GM21619 (cell line): Measurements from ENCODE around the gene PLIN1.

Experiments
- ATAC-seq: cut with Tn5 transposase; IDR thresholded peaks from one replicate; pipeline ENCODE4 v1.9.1; 2021; ENCODE audit not compliant: unreplicated experiment

PLIN1 gene

DNA sequence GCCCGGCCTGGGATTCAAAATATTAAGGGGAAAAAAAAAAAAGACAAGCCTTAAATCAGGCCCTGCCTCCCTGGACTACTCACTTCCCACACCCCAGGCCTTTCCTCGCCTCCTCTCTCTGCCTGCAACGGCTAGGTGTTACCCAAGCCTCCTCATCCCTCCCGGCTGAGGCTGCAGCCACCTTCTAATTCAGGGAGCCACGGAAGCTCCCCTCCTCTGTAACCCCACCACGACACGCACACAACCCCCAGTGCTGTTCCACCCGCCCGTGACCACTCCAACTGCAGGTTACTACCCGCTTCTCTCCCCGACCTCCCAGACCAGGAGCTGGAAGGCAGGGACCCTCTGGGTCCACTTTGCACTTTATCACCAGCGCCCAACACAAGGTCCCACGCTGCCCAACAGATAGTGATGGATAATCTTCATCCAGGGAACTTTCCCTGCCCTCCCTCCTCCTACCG lies 24.8 kb downstream of the PLIN1 start:
- no peak for ATAC-seq

DNA sequence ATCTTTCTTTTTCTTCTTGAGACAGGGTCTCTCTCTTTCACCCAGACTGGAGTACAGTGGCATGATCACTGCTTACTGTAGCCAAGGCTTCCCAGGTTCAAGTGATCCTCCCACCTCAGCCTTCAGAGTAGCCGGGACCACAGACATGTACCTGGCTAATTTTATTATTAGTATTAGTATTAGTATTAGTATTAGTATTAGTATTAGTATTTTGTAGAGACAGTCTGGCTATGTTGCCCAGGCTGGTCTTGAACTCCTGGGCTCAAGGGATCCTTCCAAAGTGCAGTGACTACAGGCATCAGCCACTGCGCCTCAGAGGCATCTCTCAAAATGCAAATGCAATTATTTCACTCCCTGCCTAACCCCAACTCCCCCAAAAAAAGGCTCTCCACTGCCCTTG lies 25.6 kb downstream of the PLIN1 start:
- no peak for ATAC-seq

DNA sequence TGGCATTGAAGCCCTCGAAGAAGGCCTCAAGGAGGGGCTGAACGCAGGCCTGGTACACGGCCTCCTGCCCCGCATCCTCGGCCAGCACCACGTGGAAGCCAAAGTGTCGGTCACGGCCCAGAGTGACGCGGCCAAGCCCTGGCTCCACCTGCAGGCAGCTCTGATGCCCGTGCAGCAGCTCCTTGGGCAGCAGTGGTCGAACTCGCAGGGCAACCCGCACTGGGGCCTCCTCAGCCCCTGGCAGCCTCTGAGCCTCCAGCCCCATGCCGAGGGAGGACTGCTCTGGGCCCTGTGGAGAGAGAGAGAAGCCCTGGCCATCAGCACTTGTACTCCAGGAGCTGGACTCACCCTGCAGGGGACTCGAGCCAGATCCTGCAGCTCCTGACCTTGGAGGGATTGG lies 26.5 kb downstream of the PLIN1 start:
- no peak for ATAC-seq

DNA sequence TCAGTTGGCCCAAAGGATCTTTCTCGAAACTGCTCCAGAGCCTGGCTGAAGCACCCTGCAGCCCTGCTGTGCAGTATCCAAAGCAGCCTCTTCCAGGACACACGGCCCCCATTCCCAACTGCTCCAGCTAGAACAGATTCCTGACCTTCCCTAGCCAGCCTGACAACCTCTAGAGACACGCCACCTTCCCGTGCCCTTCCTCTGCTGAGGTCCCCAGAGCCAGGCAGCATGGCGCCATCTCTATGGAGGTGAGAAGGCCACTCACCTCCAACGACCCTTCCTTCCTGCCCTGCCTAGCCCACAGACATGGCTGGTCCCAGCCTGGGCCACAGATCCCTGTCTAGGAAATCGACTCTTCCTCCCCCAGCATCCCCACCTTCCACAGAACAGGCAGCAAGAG lies 27.0 kb downstream of the PLIN1 start:
- ATAC-seq: no peak

DNA sequence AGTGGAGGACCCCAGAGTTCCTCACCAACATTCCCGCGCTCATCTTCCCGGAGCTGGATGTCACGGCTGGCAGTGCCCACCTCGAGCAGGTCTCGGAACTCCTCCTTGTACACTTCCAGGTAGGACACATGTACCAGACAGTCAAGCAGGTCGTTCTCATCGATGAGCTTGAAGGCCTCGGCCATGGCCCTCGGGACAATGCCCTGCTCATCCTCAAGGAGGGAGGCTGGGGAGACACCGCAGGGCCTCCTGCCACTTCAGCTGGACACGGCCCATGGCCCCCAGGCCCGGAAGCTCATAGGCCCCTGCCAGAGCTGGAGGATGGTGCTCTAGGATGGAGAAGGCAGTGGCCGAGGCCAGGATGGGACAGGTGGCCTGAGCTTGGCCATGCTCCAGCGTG lies 29.5 kb downstream of the PLIN1 start:
- no peak for ATAC-seq

DNA sequence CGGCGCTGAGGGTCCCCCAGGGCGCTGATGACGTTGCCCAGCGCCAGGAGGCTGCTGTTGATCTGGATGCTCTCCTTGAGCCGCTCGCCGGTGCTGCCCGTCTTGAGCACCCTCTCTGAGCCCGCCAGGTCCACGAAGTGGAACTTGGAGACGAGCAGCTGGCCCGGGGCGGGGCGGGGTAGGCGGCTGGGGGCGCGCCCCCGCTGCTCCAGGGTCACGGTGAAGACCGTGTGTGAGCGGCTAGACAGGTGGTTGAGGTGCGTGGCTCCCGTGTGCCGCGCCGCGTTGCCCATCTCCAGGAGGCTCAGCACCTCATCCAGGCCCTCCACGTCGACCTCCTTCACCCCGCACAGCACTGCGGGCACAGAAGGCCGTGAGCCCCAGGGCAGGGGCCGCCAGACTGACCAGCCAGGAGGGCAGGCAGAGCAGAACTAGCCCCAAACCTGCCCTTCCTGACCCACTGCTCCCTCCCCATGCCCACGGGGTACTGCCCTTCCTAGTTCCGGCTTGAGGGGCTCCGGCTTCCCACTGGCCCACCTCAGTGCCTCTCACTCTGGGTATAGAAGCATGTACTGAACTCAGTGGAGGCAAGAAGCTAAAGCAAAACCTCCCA lies 30.0 kb downstream of the PLIN1 start:
- no peak for ATAC-seq

DNA sequence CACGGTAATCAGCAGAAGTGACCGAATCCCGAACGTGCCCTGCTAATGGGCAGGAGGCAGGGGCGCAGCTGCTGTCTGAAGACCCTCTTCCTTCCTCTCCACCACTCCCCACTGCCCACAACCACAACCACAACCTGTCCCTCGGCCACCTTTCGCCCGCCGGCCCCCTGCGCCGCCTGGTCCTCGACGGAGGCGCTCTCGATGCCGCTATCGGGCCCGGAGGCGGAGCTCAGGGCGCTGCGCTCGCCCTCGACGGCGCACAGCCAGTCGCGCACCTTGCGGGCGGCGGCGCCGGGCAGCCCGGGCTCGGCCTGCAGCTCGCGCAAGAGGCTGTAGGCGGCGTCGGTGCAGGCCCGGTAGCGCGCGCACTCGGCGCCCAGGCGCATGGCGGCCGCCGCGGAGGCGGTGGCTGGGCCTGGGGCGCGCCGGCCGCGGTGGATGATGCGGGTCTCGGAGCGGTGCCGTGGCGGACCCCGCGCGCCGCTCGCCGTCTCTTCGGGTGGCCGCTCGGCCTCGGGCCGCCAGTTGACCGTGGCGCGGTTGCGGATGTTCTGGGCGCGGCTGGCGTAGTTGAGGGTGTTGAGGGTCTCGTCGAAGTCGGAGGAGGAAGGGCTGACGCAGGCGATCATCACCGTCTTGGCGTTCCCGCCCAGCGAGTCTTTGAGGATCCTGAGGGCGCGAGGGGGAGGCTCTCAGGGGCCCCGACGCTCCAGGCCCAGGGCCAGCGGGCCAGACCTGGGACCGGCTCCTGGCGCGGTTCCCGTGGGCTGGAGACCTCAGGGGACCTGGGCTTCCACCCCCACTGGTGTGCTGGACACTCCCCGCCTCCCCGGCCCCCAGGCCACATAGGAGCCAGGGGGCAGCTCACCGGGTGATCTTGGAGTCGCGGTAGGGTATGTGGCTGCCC lies 30.8 kb downstream of the PLIN1 start:
- ATAC-seq: no peak

DNA sequence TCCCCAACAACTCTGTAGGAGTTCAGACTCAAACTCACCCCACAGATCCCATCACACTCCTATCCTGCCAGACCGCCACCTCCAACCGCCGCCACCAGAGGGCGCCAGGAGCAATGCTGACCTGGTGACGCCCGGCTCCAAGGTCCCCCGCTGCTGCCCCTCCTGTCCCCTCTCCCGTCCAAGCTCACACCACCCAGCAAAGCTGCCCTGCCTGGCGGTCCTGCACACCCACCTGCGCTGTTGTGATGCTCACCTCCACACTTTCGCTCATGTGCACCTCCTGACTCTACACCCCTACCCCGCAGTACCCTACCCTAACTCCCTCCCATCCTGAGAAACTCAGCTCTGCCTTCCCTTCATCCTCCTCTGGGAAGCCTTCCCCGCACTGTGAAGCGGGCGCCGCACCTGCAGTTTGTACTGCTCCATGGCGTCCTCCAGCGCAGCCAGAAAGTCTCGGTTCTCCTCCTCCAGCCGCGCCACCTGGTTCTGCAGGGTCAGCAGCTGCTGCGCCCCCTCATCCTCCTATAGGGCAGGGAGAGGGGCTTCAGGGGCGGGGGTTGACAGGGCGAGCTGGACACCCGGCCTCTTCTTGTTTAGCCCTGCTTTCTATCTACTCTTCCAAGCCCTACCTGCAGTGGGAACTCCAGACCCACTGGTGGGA lies 31.8 kb downstream of the PLIN1 start:
- ATAC-seq: peak; percentile 61

DNA sequence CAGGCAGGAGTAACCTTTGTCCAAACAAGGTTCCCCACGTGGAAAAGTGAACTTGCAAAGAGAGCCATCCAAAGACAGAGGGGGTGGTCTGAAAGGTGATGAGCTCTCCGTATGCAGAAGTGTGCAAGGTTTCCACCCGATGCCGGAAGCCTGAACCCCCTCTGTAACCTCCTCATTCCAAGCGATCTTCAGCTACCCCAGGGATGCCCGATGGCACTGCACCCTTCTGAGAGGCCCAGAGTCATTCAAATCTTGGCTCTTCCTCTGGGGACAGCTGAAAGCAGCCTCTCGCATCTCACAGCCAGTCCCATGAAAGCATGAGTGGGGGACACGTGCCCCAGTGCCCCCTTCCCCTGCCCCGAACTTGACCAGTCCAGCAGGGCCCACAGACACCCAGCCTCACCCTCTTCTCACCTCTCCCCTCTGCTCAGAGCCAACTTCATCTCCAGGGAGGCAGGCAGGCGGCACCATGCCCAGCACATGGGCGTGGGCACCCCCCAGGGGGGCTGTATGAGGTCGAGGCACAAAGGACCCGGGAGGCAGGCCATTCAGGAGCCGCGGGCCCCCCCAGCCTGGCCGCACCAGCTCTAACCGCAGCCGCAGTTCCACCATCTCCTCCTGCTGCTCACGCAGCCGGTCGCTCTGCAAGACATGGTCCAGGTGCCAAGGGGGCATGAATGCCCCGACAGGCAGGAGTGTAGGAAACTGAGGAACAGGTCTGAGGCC lies 32.6 kb downstream of the PLIN1 start:
- no peak for ATAC-seq

DNA sequence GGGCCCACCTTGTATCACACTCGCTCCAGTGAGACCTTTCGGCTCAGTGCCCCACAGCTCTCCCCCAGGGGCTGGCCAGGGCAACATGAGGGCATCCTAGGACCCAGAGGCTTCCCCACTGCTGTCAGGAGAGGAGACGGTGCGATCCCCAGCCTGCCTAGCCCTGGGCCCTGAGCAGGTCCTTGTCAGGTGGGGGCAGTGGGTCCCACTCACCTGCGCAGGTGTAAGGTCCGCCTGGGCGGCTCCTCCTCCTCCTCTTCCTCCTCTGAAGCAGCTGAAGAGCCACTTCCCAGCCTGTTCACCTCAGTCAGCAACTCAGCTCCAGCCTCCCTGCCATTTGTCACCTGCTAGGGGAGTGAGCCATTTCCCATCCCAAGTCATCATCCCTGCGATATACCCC lies 33.5 kb downstream of the PLIN1 start:
- no peak for ATAC-seq

DNA sequence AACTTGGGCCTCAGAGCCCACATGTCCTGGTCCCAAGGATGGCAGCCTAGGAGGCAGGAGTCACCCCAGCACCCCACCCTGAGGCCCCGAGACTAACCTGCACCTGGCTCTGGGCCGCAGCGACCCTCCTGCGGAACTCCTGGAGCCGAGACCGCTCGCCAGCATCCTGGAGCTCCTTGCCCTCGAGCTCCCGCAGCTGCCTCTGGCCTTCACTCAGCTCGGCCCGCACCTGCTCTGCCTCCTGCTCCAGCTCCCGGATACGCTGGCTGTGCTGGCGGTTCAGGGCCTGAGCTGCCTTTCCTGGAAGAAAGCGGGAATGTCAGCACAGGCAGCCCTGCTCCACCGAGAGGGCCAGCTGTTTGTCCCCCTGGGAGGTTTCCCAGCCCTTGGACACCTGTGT lies 37.1 kb downstream of the PLIN1 start:
- ATAC-seq: no peak

DNA sequence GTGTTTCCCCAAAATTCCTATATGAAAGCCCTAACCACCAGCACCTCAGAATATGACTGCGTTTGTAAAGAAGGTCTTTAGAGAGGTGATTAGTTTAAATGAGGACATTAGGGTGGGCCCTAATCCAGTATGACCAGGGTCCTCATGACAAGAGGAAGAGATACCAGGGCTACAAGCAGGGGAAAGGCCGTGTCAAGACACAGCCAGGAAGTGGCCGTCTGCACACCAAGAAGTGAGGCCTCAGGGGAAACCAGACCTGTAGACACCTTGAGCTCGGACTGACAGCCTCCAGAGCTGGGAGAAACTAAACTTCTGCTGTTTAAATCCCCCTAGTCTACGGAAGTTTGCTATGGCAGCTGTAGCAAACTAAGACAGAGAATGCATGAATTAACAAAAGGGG lies 38.1 kb downstream of the PLIN1 start:
- no peak for ATAC-seq

DNA sequence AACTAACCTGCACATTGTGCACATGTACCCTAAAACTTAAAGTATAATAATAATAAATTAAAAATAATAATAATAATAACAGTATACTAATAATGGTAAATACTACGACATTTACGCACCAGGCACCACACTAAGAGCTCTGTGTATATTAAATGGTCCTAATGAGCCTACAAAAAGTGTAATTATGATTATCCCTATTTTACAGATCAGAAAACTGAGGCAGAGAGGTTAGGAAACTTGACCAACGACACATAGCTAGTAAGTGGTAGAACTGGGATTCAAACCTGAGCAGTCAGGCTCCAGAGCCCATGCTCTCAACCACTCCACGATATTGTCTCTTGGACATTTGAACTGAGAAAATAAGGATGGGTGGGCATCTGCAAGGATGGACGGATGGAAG lies 38.9 kb downstream of the PLIN1 start:
- ATAC-seq: no peak

DNA sequence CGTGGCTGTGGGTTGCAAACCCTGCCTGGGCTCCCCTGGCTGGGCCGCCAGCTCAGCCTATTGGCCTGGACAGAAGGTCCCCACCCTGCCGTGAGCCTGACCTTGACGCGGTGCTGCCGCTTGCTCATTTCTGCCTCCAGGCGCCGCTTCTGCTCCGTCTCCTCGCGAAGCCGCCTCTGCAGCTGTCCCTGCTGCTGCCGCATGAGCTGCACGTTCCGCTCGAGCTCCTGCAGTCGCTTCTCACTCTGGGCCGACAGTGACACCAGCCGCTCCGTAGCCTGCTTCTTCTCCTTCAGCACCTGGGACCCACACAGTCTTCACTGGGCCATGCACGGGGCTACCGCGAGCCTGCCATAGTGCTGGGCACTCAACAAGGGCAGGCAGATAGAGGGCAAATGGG lies 45.6 kb downstream of the PLIN1 start:
- ATAC-seq: no peak

DNA sequence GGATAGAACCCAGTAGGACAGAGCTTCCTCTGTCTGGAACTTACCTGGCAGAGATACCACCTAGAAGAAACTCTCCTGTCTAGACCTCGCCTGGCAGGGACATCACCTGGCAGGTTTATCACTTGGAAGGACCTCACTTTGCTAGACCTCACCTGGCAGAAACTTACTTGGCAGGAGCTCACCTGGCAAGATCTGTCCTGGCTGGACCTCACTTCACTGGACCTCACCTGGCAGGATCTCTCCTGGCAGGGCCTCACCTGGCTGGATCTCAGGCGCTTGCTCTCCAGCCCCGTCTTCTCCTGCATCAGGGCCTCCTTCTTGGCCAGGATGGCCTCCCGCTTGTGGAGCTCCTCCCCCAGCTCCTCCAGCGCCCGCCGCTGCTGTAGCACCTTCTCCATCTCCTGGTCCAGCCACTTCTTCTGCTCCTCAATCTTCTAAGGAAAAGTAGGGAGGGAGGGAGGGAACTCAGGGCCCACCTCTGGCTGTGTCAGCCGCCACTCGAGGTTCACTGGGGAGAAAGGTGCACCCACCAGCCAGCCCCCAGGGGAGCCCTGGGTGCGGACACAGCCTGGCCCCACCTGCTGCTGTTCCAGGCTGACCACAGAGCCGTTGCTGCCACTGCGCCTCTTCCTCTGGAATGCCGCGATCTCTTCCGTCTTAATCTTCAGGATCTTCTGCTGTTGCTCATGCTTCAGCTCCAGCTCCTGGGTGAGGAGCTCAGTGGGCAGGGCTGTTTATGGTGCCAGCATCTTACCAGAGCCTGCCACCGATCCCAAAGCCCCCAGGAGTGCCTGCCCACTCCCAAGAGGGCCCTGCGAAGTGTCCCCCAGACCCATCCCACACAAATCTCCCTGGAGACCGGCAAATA lies 46.4 kb downstream of the PLIN1 start:
- no peak for ATAC-seq

DNA sequence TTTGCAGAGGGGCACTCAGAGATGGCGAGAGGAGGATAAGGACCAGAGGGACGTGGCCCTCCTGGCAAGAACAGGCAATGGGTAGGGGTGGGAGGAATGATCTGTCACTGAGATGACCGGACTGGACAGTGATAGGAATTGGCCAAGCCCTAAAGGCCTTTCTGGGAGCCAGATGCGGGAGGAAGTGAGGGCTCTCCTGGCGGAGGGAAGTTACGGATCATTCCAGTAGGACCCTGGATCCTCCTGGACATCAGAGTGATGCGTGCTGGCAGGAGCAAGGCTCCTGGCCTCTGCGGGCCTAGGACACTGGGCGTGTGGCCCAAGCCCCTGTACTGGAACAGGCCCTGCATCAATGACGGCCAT lies 47.3 kb downstream of the PLIN1 start:
- ATAC-seq: no peak

DNA sequence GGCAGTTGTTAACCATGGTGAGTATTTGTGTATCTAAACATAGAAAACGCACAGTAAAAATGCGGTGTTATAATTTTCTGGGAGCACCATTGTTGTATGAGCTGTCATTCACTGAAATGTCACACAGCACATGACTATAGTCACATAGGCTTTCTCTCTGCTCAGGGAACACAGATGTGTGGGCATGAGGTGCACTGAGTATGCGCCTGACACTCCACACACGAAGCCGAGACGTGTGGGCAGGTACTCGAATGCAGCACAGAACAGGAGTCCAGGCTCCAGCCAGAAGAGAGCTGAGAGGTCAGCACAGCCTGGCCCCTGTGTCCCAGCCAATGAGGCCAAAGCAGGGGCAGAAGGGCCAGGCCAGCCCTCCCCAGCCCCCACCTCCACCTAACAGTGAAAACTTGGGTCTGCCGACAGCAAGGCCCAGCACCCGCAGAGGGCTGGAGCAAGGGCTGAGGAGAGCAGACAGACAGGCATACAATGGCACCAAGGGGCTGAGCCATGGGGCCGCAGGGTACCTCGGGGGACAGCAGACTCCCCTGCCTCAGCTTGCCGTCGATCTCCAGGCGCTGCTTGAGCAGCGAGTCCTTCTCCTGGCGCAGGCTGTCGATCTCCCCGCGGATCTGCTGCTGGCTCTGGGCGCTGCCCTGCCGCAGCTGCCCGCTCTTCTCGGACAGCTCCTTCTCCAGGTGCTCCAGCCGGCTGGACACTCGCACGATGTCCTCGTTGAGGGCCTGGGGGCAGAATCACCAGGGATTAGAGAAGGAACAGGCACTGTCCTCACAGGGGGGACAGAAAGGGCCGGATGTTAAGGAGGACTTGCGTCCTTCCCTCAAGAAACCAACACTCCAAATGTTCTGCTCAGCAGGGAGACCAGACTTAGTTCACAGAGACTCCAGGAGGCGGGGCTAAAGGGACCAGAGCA lies 47.9 kb downstream of the PLIN1 start:
- no peak for ATAC-seq

DNA sequence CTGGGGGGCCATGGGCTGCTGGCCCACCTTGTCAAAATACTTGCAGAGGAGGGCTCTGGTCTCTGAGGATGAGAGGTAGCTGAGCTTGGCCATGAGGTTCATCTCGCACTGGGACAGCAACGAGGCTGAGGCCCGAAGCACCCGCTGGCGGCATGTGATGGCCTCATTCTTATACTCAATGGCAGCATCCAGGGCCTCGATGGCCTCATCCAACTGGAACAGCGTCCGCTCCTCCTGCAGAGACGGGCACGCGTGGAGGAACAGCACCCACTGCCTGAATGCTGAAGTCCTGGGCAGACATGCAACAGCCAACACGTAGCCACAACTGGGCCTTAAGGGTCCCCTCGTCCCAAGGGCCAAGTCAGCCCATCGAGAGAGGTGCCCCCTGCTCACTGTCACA lies 48.9 kb downstream of the PLIN1 start:
- ATAC-seq: no peak

DNA sequence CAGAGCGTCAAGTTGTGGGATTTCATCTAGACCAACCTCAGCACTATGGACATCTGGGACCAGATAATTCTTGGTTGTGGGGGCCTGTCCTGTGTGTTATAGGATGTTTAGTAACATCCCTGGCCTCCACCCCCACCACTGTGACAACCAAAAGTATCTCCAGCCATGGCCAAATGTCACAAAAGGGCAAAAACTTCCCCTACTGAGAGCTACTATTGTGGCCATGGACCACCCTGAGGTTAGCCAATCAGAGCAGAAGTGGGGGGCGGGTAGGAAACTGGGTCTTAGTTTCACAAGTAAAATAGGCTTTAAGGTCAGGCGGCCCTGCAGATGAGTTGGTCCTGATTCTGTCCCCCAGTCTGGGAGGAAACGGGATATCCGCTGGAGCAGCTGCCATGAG lies 49.3 kb downstream of the PLIN1 start:
- no peak for ATAC-seq
